ENCODE measurements around the gene ZSWIM6. TPM values are rescaled to one million over a fixed set of nuclear protein-coding genes. Genes with fewer than 3 reads are reported as not detected.
A peak's percentile ranks its signal among the peaks of the same experiment; 100 is the strongest.

ZSWIM6 gene
- total RNA-seq, 2 experiments from 2014 or later, result 5.5 to 5.7 TPM

GRCh38 chr5:61328791-61329549, 3.1 kb upstream of the ZSWIM6 start:
- ChIA-PET POLR2A (no interaction called here), CTCF (interaction anchor here (0.6 kb wide), 1 partner anchor 111 kb away, joined by 4 read pairs; no protein-coding TSS in a partner anchor)
- H3K4me3 Mint-ChIP-seq, result no peak overlapping the region
- no peak for DNase-seq
- peaks cover 2% of the 10 kb centered on the region for H3K36me3 Mint-ChIP-seq
- peaks cover 19% of the 10 kb centered on the region for H3K27me3 Mint-ChIP-seq
- no peaks in the 10 kb centered on the region for H3K9me3 Mint-ChIP-seq
- H3K27ac Mint-ChIP-seq, result no peak overlapping the region
- intact Hi-C loops (cut with micrococcal nuclease), result no loop called here
- peaks cover 31% of the 10 kb centered on the region for H3K4me1 Mint-ChIP-seq (ENCODE audit: low read depth)

- intact Hi-C loops (cut with micrococcal nuclease), result loop anchor here (1.0 to 10.0 kb wide), 11 partner anchors 49 to 1085 kb away; partner anchors contain the start of genes DEPDC1B, ERCC8, IPO11 and KIF2A
- H3K4me1 Mint-ChIP-seq (ENCODE audit: low read depth), result peaks cover 37% of the 10 kb centered on the region
- H3K27me3 Mint-ChIP-seq, result peaks cover 21% of the 10 kb centered on the region
- DNase-seq, result peak; percentile 54
- no peaks in the 10 kb centered on the region for H3K9me3 Mint-ChIP-seq
- ChIA-PET CTCF (interaction anchor here (0.6 kb wide), 1 partner anchor 111 kb away, joined by 4 read pairs; no protein-coding TSS in a partner anchor), POLR2A (no interaction called here)
- H3K27ac Mint-ChIP-seq, result peak overlapping the region; percentile 58
- peak overlapping the region; percentile 84 for H3K4me3 Mint-ChIP-seq
- peaks cover 5% of the 10 kb centered on the region for H3K36me3 Mint-ChIP-seq
Measured at GRCh38 chr5:61329550-61330128, 2.4 kb upstream of the ZSWIM6 start.

GRCh38 chr5:61330341-61330844, 1.7 kb upstream of the ZSWIM6 start:
- H3K9me3 Mint-ChIP-seq, result no peaks in the 10 kb centered on the region
- H3K4me3 Mint-ChIP-seq, result peak overlapping the region; percentile 84
- H3K27ac Mint-ChIP-seq, result no peak overlapping the region
- ChIA-PET CTCF (interaction anchor here (1.0 to 2.0 kb wide), 4 partner anchors 9 to 86 kb away, joined by 3 to 5 read pairs (median 3); no protein-coding TSS in a partner anchor), POLR2A (interaction anchor here (1.5 to 1.7 kb wide), 2 partner anchors 78 to 1073 kb away, joined by 3 to 12 read pairs; partner anchors contain the start of gene DIMT1)
- peaks cover 42% of the 10 kb centered on the region for H3K4me1 Mint-ChIP-seq (ENCODE audit: low read depth)
- no peak for DNase-seq
- peaks cover 18% of the 10 kb centered on the region for H3K27me3 Mint-ChIP-seq
- peaks cover 5% of the 10 kb centered on the region for H3K36me3 Mint-ChIP-seq
- intact Hi-C loops (cut with micrococcal nuclease), result loop anchor here (1.0 to 10.0 kb wide), 11 partner anchors 50 to 1084 kb away; partner anchors contain the start of genes DEPDC1B, ERCC8, IPO11 and KIF2A

GRCh38 chr5:61330845-61331406, 1.1 kb upstream of the ZSWIM6 start:
- peaks cover 43% of the 10 kb centered on the region for H3K4me1 Mint-ChIP-seq (ENCODE audit: low read depth)
- H3K4me3 Mint-ChIP-seq, result peak overlapping the region; percentile 84
- H3K36me3 Mint-ChIP-seq, result peaks cover 5% of the 10 kb centered on the region
- no peaks in the 10 kb centered on the region for H3K9me3 Mint-ChIP-seq
- peaks cover 17% of the 10 kb centered on the region for H3K27me3 Mint-ChIP-seq
- ChIA-PET POLR2A (interaction anchor here (0.9 to 1.7 kb wide), 5 partner anchors 24 to 1073 kb away, joined by 3 to 12 read pairs (median 3); partner anchors contain the start of genes DIMT1, ERCC8 and NDUFAF2), CTCF (interaction anchor here (0.6 to 2.0 kb wide), 11 partner anchors 9 to 386 kb away, joined by 3 to 5 read pairs (median 3); partner anchors contain the start of genes ERCC8 and NDUFAF2)
- DNase-seq, result peak; percentile 76
- no peak overlapping the region for H3K27ac Mint-ChIP-seq
- intact Hi-C loops (cut with micrococcal nuclease), result loop anchor here (1.0 to 10.0 kb wide), 11 partner anchors 51 to 1084 kb away; partner anchors contain the start of genes DEPDC1B, ERCC8, IPO11 and KIF2A

GRCh38 chr5:61332358-61332749, 296 bp downstream of the ZSWIM6 start:
- H3K4me3 Mint-ChIP-seq, result peak overlapping the region; percentile 84
- intact Hi-C loops (cut with micrococcal nuclease), result loop anchor here (1.0 to 10.0 kb wide), 13 partner anchors 26 to 1082 kb away; partner anchors contain the start of genes ERCC8, IPO11, KIF2A and NDUFAF2
- DNase-seq, result peak; percentile 54
- POLR2A ChIA-PET, result no interaction called here
- H3K27ac Mint-ChIP-seq, result peak overlapping the region; percentile 87
- H3K4me1 Mint-ChIP-seq (ENCODE audit: low read depth), result peaks cover 44% of the 10 kb centered on the region
- H3K36me3 Mint-ChIP-seq, result peaks cover 10% of the 10 kb centered on the region
- CTCF ChIA-PET, result interaction anchor here (0.9 to 2.0 kb wide), 4 partner anchors 84 to 388 kb away, joined by 3 to 5 read pairs (median 3); partner anchors contain the start of genes ERCC8 and NDUFAF2
- no peaks in the 10 kb centered on the region for H3K9me3 Mint-ChIP-seq
- H3K27me3 Mint-ChIP-seq, result peaks cover 15% of the 10 kb centered on the region

- CTCF ChIA-PET, result no interaction called here
- H3K4me1 Mint-ChIP-seq (ENCODE audit: low read depth), result peaks cover 42% of the 10 kb centered on the region
Measured at GRCh38 chr5:61332851-61333320, 828 bp downstream of the ZSWIM6 start.

GRCh38 chr5:61333321-61333953, 1.4 kb downstream of the ZSWIM6 start:
- CTCF ChIA-PET, result no interaction called here
- Mint-ChIP-seq H3K9me3 (no peaks in the 10 kb centered on the region), H3K36me3 (peaks cover 10% of the 10 kb centered on the region), H3K27ac (no peak overlapping the region), H3K4me3 (peak overlapping the region; percentile 76), H3K4me1 (ENCODE audit: low read depth) (peaks cover 39% of the 10 kb centered on the region), H3K27me3 (peaks cover 11% of the 10 kb centered on the region)
- POLR2A ChIA-PET, result no interaction called here
- peak; percentile 32 for DNase-seq
- intact Hi-C loops (cut with micrococcal nuclease), result loop anchor here (2.0 to 10.0 kb wide), 9 partner anchors 201 to 1081 kb away; partner anchors contain the start of genes ERCC8, IPO11, KIF2A and NDUFAF2

More at GRCh38 chr5:61332851-61333320, 828 bp downstream of the ZSWIM6 start:
- POLR2A ChIA-PET, result no interaction called here
- Mint-ChIP-seq H3K27ac (no peak overlapping the region), H3K9me3 (no peaks in the 10 kb centered on the region), H3K36me3 (peaks cover 10% of the 10 kb centered on the region), H3K27me3 (peaks cover 13% of the 10 kb centered on the region), H3K4me3 (peak overlapping the region; percentile 76)
- intact Hi-C loops (cut with micrococcal nuclease), result loop anchor here (1.0 to 10.0 kb wide), 13 partner anchors 27 to 1082 kb away; partner anchors contain the start of genes ERCC8, IPO11, KIF2A and NDUFAF2
- peak; percentile 42 for DNase-seq

- POLR2A ChIA-PET, result no interaction called here
- no peak overlapping the region for H3K27ac Mint-ChIP-seq
- no peak for DNase-seq
- no peaks in the 10 kb centered on the region for H3K9me3 Mint-ChIP-seq
- CTCF ChIA-PET, result interaction anchor here (0.6 kb wide), 1 partner anchor 101 kb away, joined by 4 read pairs; no protein-coding TSS in a partner anchor
- peaks cover 10% of the 10 kb centered on the region for H3K36me3 Mint-ChIP-seq
- intact Hi-C loops (cut with micrococcal nuclease), result loop anchor here (2.0 to 10.0 kb wide), 9 partner anchors 201 to 1081 kb away; partner anchors contain the start of genes ERCC8, IPO11, KIF2A and NDUFAF2
- peaks cover 5% of the 10 kb centered on the region for H3K27me3 Mint-ChIP-seq
- H3K4me1 Mint-ChIP-seq (ENCODE audit: low read depth), result peaks cover 35% of the 10 kb centered on the region
- peak overlapping the region; percentile 76 for H3K4me3 Mint-ChIP-seq
Measured at GRCh38 chr5:61333954-61334867, 2.2 kb downstream of the ZSWIM6 start.

GRCh38 chr5:61334868-61335615, 3.0 kb downstream of the ZSWIM6 start:
- H3K27me3 Mint-ChIP-seq, result peaks cover 3% of the 10 kb centered on the region
- POLR2A ChIA-PET, result no interaction called here
- H3K27ac Mint-ChIP-seq, result no peak overlapping the region
- H3K4me3 Mint-ChIP-seq, result peak overlapping the region; percentile 76
- peaks cover 31% of the 10 kb centered on the region for H3K4me1 Mint-ChIP-seq (ENCODE audit: low read depth)
- intact Hi-C loops (cut with micrococcal nuclease), result loop anchor here (5.0 to 10.0 kb wide), 8 partner anchors 200 to 1080 kb away; partner anchors contain the start of genes ERCC8, IPO11, KIF2A and NDUFAF2
- no peak for DNase-seq
- H3K36me3 Mint-ChIP-seq, result peaks cover 10% of the 10 kb centered on the region
- CTCF ChIA-PET, result interaction anchor here (0.6 kb wide), 1 partner anchor 100 kb away, joined by 4 read pairs; no protein-coding TSS in a partner anchor
- no peaks in the 10 kb centered on the region for H3K9me3 Mint-ChIP-seq

Measured in activated CD4-positive, alpha-beta memory T cell treated with anti-CD3 and anti-CD28 coated beads for 36 hours (primary cell).